GM12874 (cell line): Measurements from ENCODE around the gene SLC25A21.

Experiments
- CTCF ChIP-seq: IDR thresholded peaks from 2 replicates; pipeline ENCODE4 v1.5.1; 2011; ENCODE audit warnings: low read depth, mild to moderate bottlenecking, control low read depth, low read length, moderate library complexity; ENCODE audit not compliant: insufficient read depth

Gene SLC25A21

DNA sequence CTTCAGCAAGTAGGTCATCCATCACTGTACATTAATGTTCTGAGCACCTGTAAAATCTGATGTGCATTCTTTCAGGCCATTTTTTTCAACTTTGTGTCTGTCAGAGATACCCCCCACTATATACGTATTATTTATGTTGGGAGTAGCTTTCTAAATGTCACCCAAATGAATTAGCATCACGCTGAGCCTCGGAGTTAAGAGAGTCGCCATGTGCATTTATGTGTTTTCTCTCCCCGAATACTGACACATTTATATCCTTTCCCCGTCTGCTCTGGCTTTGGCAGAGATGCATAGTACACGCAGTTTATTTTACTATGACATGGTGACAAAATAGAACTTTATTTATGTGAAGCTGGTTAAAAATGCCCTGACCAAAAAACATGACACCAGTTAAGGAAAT lies 216.4 kb downstream of the SLC25A21 start:
- no peak for TF ChIP-seq CTCF

DNA sequence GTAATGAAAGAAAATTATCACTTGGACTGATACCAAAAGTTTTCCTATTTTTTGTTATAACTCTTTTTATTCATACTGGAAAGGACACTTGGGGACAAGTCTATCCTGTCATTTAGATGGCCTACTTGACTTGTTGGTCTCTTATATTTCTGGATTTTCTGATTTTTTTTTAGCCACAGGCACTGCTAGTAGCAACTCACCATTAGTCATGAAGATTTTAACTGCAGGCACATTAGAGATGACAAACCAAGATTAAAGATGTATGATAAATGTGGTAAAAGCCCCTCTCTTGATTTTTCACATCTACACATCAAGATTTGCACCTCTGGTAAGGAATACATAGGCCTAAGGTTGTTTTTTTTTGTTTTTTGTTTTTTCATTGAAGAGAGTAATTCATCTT lies 217.0 kb downstream of the SLC25A21 start:
- TF ChIP-seq CTCF, result no peak

- no peak for TF ChIP-seq CTCF
Measured at GRCh38 chr14:36952689-36953088, 219.7 kb downstream of the SLC25A21 start.

GRCh38 chr14:36951380-36951911 lies 221.0 kb downstream of the SLC25A21 start:
- TF ChIP-seq CTCF, result no peak

DNA sequence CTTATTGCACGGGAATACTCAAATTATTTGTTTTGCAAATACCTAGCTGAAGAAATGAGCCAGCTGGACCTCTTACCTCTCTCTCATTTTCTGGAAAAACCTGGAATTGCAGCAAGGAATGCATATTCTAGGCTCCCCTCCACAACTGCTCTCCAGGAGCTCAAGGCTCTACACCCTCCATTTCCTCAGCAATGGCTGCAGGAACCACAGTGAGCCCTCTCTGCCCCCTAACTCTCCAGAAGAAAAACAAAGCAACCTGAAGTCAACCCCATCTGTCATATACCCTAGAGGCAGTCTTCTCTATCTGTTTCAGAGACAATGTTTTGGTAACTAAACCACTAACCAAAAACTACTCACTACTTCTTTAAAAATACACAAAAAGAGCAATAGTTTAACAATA lies 221.6 kb downstream of the SLC25A21 start:
- no peak for TF ChIP-seq CTCF

DNA sequence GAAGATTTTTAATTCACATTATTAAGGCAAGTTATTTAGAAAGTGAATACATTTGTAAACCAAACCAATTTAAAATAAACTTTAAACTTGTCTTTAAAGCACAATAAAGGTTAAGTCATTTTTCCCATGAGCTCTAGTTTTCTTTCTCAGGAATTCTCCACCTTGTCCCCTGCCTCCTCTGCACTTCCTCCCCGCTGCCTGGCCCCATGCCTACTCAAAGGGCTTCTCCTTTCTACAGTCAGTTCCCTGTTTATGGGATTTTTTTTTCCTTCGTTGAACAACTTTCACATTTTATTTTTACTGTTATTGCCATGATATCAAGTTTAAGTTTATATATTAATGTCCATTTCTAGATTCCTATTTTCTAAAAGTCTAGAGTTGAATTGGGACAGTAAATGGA lies 223.0 kb downstream of the SLC25A21 start:
- no peak for TF ChIP-seq CTCF

GRCh38 chr14:36948157-36948859 lies 224.1 kb downstream of the SLC25A21 start:
- TF ChIP-seq CTCF, result no peak
